GM21528 (cell line): ENCODE data around the gene KDSR.

ENCODE experiments used
- ATAC-seq: cut with Tn5 transposase; IDR thresholded peaks from one replicate; pipeline ENCODE4 v1.9.1; 2021; ENCODE audit warnings: mild to moderate bottlenecking, moderate library complexity; ENCODE audit not compliant: unreplicated experiment, low FRiP score

The KDSR gene

DNA sequence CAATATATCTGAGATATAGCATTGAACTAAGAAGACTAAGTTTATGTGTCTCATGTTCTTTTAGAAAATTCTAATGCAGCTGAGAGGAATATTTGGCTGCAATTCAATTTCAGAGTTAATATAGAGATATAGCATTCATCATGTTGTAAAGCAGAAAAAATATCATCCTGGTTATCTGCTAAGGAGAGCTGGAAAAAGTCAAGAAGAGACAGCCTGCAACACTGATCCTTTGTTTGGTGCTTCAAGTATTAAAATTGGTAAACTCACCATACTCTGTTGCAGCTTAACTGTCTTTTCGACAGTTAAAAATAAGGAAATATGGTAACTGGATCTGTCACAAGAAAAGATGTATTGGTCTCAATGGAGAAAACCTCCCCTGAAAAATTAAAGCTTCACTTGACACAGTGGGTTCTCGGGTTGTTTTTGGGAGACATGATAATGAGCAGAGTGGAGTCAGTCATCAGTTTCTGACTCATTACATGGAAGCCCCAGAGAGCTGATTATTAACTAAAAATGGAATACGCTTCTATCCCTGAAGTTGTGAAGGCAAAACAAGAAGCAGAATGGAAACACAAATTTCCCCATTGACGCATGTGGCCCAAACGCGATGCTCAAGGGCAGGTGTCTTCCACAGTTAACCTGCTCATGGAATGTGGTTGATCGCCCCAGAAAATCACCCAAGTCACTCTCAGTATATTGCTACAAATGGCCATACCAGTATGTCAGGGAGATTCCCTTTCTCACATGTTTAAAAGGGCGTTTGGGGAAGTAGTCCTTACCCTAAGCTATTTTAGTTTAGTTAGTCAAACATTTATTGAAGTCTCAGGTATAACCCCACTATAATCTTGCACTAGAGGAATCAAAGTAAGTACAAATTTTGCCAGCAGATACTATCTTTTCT, 55.6 kb downstream of the KDSR start:
- peak; percentile 68 for ATAC-seq

DNA sequence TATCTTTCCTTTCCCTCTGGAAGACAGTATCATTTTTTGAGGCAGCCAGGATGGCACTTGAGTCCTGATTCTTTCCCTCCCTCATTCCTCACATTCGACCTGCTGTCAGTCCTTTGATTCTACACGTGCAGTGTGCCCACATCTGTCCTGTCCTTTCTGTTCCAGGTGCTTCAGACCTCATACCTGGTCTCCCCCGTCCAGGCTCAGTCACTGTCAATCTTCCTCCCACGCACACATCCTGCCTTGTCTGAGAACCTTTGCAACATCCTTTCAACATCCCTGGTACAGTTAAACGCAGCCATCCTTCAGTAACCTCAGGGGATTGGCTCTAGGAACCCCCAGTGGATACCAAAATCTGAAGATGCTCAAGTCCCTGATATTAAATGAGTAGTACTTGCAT, 57.6 kb downstream of the KDSR start:
- no peak for ATAC-seq

DNA sequence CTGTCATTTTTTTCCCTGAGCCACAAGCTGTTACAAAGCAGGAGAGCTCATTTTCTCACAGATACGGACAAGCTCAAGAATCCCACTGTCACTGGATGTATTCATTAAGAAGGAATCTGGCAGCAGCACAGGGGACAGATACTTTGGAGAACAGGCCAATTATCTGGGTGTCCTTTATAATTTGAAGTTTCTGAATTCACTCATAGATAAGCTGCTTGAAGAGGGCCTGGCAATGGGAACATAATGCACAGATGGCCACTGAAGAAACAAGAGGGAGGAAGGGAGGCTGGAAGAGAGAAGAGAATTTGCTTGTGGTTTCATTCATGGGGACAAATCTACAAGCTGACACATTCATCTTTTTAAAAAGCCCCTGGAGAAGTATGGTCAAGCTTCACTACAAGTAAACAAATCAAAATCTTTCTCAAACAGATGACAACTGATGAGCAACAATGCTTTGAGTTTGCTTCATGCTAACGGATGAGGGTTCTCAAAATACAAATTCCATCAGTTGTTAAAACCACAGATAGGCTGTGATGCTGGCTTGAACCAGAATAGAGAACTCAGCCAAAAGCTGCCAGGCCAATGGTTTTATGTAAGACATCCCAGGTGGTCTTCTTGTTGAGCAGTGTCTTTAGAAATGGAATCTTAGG, 59.3 kb downstream of the KDSR start:
- no peak for ATAC-seq

DNA sequence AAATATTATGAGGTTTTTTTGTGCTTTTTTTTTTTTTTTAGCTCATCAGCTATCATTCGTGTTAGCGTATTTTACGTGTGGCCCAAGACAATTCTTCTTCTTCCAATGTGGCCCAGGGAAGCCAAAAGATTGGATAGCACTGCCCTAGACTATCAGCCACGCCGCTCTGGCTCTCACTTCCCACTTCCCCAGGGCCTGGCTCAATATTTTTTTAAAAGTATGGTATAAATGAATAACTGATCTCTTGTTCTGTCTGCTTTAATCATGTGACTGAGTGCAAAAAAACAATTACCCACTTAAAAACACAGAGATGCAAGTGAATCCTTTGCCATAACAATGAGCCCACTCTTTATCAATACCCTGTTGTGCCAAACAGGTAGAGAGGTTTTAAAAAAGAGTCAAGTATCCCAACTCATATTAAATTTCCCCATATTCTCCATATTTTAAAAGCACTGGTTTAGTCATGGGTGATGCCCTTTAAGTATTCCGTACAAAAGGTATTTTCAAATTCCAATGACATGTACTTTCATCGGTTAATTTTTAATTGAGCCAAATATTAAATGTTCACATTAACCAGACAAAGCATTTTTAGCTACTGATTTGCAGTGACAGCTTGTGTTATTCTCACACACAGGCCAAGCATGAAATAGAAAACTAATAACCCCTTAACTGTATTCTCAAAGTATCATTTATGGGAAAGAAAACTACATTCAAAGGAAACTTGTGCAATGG, 60.0 kb downstream of the KDSR start:
- no peak for ATAC-seq

DNA sequence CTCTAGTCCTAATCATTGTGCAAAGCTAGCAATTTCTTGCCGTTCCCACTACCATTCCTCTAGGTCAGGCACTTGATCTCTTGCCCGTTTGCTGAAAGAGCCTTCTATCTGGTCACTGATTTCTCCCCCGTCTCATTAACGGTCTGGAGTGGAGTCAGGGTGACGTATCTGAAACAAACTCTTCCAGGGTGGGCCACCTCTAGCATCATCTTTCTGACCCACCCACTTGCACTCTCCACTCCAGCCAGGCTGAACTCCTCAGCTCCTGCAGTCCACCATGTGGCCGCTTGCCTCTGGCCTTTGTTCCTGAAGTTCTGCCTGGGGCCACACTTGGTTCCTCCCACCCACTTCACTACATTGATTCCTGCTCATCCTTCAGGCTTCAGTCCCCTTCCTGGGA, 60.8 kb downstream of the KDSR start:
- ATAC-seq, result no peak

DNA sequence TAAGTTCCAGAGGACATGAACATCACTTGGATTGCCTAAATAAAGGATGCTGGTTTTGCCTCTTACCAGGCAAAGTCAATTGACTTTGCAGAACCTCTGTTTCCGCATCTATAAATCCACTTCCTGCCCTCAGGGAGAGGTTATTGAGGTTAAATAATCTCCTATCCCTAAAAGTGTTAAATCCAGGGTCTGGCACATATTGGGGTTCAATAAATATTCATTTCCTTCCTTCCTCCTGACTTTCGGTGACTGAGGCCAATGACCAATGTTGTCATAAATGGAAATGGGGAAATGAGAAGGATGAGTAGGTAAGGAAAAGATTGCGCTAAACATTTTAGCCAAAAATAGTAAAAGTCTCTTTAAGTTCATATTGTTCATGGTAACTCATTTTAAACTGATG, 63.5 kb downstream of the KDSR start:
- ATAC-seq, result no peak

DNA sequence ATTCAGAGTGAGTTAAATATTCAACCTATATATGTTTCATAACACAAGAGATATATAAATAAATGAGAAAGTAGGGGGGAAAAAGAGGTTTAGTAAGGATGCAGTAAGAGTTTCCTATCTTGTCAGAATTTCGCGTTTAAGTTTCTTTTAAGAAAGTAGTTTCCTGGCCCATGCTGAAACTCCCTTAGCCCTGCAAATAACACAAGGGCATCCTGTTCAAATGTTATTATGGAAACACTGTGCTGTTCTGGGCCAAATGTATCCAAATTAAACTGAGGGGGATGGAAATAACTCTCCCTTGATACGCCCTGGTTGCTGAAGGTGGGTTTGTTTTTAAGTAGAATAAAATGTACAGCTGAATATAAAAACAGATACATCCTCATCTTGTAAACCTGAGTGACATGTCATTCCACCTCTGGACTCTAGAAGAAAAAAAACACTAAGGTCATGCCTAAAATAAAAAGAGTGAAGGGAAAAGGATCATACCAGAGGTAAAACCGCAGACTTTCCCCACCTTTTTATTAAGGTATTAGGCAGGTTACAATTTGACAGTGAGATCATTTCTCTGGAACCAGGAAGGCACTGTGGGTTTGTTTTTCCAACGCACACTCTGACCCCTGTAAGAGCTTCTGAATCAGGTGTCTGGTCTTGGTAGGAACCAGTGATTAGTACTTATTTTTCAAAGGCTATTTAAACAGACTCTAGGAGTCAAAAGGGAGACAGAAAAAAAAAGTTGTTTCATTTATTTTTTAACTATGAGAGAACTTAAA, 64.2 kb downstream of the KDSR start:
- ATAC-seq, result no peak

DNA sequence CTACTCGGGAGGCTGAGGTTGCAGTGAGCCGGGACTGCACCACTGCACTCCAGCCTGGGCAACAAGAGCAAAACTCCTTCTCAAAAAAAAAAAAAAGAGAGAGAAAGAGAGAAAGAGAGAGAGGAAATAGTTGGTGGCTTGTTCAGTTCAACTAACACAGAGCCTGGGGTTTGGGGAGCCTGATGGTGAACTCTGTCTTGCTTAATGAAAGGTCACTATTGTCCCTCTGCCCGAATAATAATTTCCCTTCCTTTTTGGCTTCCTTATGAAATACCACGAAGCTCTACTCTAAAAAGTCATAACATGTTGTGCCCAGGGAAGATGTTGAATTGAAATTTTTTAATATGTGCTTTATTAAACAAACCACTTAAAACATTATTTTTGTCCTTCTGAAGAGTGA, 64.8 kb downstream of the KDSR start:
- no peak for ATAC-seq

DNA sequence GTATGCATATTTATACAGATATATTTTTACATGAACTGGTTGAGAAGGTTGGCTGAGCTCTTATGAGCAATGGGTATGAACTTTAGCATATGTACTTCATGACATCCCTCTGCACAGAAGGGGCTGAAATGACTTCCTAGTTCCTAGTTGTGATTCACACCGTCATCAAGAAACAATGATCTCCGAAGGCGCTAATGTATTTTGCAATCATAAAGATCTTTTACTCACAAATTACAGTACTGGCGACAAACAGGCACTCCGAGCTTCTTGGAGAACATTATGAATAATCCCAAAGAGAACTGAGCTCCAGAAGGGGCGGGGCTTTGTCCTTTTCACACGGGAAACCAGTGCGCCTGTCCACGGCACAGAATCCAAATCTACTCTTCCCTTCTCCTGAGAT, 65.6 kb downstream of the KDSR start:
- no peak for ATAC-seq

DNA sequence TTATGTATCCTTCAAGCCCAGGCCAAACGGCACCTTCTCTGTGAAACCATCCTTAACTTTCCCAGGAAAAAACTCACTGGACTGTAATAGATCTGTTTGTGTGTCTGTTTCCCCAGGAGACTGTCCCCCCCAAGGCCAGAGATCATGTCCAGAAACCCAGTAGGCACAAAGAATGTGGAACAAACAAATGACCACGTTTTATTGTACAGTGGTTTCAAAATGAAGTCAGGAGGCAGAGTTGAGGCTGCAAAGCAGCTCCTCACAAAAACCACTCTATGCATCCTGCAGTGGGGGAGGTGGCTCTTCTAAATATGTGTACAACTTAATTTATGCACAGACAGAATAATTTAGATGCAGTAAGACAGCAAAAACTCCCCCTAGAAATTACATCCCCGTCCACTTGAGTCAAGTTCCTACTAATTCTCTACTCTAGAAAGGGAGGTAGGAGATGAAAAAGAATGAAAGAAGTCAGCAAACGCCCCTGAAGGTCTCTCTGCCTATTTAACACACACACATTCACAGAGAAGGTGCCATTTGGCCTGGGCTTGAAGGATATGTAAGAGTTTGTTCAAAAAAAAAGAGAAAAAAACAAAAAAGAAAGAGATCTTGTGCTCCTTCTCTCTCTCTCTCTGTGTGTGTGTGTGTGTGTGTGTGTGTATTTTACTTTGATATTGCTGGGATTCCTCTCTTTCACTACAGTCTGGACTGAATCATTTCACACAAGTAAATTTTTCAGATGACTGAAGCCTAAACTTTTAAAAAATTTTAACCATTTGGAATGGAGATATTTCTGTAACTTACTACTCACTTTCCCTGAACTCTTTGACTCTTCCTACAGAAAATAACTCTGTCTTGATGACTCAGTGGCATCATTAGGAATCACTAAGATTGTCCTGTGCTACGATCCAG, 66.9 kb downstream of the KDSR start:
- peak; percentile 61 for ATAC-seq

DNA sequence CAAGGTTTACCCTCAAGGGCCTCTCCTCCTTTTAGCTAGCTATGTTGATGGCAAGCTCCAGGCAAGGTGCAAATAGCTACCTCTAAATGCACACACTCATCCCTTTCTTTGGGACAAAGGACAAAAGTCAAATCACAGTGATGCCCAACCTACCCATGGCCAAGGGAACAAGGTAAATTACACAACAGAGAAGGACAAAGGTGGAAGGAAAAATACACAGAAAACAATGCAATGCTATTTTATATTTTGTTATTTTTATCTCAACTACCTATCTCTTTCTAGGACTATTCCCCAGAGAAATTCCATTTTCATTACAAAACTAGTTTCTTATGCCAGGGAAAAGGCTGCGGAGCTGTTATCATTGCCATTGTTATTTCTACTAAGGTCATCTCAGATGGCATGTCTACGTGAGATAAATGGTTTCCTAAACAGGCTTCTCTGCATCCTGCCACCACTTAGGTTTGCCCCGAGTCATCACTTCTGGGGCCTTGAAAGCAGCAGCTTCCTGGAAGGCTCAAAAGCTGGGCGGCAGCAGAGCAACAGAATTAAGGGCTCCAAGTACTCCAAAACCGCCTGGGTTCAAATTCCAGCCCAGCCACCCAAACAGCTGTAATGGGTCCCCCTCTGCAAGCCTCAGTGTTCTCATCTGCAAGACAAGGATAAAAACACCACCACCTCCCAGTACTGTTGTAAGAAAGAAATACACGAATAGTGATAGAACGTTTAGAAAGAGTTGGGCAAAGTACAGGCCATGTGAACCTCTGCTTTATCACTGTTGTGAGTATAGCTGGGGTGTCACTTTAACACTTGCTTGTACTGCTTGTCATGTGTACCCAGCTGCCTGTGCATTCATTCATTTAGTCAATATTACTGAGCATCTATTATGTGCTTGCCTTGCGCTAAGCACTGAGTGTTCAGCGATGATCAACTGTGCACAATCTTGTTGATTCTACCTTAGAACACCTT, 68.3 kb downstream of the KDSR start:
- ATAC-seq, result no peak

DNA sequence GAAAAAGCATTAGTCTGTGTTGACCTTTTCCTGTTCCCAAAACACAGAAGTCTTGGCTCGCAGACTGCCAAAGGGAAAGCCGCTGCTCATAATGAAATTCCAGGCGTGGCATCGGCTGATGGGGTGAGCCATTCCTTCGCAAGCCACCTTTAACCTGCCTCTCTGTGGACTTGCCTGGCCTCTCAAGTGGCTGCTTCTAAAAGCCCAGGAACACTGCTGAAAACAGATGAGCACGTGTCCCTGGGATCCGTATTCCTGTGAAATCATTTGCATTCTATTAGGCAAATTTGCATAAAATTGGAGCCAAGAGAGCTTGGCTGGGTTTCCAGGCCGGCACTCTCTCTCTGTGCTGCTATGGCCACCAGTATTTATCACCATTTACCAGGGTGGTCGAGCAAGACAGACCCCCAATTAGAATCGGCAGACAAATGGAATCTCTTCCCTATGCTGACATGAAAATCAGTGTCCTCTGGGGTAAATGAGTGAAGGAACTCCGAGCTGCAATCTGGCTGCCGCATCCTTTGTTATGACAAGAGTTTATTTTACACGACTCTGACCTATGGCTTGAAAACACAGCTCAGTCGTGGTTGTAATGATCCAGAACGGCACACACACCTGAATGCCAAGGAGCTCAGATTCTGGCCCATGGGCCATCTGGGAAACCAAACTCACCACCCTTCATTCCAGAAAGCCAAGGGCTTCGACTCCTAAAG, 69.2 kb downstream of the KDSR start:
- ATAC-seq, result no peak

DNA sequence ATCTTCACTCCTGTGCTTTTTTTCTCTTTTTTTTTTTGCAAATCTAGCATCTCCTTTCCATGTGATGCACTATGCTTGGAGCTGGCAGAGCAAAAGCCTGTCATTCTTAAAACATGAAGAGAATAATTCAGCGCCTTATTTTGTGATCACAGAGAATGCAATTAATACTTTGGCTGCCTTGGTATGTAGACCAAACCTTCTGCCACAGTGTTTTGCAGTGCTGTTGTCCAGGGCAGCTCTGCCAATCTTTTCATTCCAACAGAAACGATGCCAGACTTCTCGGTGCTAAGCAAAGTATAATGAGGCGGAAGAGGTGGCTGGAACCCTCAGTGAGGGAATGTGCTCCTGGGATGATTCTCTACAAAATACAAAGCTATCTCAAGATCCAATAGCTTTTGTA, 73.1 kb downstream of the KDSR start:
- ATAC-seq, result no peak

DNA sequence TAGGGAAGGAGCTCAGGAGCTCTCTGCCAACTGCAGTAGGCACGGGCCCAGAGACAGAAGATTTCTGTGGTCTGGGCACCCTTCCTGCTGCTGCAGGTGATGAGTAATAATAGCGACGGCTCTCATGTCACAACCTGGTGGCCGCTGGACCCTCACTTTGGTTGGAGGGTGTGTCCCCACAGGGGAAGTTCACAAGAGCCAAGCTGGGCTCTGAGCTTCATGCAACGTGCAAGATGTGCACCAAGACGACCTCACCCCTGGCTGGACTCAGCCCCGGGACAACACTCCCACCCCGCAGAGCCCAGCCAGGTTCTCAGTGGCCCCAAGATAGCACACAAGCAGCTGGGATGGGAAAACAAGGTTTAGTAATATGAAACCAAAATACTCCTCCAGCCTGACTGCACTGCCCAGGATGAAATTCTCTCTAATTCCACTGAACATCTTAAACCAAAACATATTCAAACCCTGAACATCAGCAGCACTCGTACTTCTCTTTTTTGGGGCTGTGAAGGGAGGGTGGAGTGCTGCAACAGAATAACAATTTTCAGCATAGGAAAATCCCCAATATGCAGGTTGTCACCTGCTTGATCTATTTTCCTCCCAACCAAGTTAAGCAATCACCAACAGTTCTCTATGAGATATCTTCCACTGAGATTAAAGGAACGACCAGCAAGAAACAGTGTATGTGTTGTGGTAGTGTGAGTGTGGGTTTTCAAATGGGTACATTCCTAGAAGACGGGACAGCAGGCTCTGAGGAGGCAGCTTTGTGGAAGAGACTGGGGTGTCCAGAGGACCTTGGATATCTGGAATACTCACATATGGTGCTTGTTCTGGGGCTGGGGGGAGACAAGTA, 73.9 kb downstream of the KDSR start:
- ATAC-seq, result peak; percentile 57

DNA sequence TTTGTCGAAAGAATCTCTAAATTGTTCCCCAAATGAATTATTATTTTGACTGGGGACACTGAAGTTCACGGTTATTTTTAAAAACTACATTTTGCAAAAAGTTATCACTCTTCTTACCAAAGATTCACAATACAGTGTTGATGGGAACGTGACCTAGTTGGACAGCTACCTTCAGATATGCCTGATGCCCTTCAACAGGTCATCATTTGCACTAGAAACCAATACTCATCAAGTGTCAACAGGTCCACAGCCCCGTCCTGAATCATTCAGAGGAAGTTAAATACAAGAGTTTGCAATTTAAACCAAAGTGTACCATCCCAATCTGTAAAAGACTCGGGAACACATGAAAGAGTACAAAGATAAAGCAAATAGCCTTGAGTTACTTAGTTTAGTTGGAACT, 75.7 kb downstream of the KDSR start:
- ATAC-seq, result no peak

DNA sequence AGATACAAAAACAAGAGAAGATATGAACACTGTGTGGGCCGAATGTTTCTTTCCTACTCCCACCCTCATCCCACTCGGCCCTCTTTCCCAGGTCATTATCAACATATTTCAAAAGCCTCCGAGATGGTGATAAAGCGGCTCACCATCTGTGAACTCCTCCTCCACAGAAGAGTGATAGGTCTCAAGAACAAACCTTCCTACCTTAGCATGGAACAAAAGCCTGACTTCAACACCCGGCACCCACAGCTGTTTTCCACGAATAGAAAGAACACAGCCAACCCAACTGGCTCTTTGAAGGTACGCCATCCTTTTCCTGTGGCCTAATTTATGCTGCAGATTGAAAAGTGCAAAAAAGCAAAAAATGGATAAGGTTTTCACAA, 76.2 kb downstream of the KDSR start:
- no peak for ATAC-seq

DNA sequence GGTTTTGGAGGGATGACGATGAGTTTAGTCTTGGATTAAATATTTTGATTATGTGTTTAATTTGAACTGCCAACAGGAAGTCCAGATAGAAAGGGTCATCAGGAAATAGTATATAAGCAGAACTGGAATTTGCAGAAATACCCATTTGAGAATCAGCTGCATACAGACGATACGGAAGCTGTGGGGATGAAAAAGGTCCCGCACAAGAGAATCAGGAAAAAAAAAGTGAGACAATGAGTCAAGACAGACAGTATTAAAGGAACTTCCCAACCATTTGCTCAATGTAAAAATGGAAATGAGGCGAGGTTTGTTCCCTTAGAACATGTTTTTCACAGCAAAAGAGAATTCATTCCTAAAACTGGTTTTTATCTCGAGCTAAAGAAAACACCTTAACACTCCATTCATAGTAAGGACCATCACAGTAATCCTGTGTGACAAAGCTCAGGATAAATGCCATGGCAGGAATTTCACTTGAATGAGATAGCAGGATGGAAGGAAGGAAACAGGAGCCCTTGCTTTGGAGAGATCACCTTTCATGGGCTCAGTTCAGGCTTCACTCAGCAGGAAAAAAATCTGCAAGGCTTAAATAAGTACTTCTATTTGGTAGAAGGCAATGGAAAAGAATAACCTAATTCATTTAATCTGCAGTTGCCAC, 76.7 kb downstream of the KDSR start:
- no peak for ATAC-seq
